H1 (cell line): ENCODE data around the gene CPSF4L. TPM values are rescaled to one million over a fixed set of nuclear protein-coding genes. Genes with fewer than 3 reads are reported as not detected.

ENCODE experiments used
- ATF2 ChIP-seq: IDR thresholded peaks from 2 replicates; pipeline ENCODE4 v1.6.1; 2012; ENCODE audit warnings: low read length, inconsistent platforms
- BCL11A ChIP-seq, 2 experiments: IDR thresholded peaks; one replicate each; pipeline ENCODE4 v1.6.1; 2011; ENCODE audit warnings: low read depth in 2 of 2, low read length in 2 of 2, mild to moderate bottlenecking in 2 of 2
- CHD7 ChIP-seq: fragments of 300-600 bp; sonication (generic); IDR thresholded peaks from 2 replicates; pipeline ENCODE4 v1.7.1; 2012; ENCODE audit warnings: low read length, moderate library complexity, mild to moderate bottlenecking, inconsistent platforms; ENCODE audit not compliant: insufficient replicate concordance
- GABPA ChIP-seq: IDR thresholded peaks from 2 replicates; pipeline ENCODE4 v1.6.1; 2011; ENCODE audit warnings: mild to moderate bottlenecking, low read length, moderate library complexity, borderline replicate concordance; ENCODE audit not compliant: insufficient read depth
- JUN ChIP-seq: IDR thresholded peaks from 2 replicates; pipeline ENCODE4 v1.6.1; 2011; ENCODE audit warnings: low read depth, mild to moderate bottlenecking, improper control_type of control experiment, low read length
- MAX ChIP-seq: IDR thresholded peaks from 2 replicates; pipeline ENCODE4 v1.6.1; 2012; ENCODE audit warnings: inconsistent platforms
- RXRA ChIP-seq: IDR thresholded peaks from 2 replicates; pipeline ENCODE4 v1.6.1; 2011; ENCODE audit warnings: low read depth, mild to moderate bottlenecking, low read length, moderate library complexity; ENCODE audit not compliant: insufficient read depth
- TAF1 ChIP-seq: IDR thresholded peaks from 2 replicates; pipeline ENCODE4 v1.6.1; 2011; ENCODE audit warnings: mild to moderate bottlenecking, low read depth, low read length
- TAF7 ChIP-seq: optimal IDR thresholded peaks from 2 replicates; pipeline ENCODE3; 2011; ENCODE audit warnings: low read depth, mild to moderate bottlenecking, inconsistent platforms, low read length, moderate library complexity, borderline replicate concordance
- polyA plus RNA-seq, 7 experiments: library from polyadenylated mRNA; depleted of rRNA in 3 of 7; stranded (reverse) in 5 of 7; unstranded in 2 of 7; fragments of >200 nt in 5 of 7; fragments of 200-250 nt in 2 of 7; gene quantifications; 1 replicate in 5 of 7; 2 replicates in 1 of 7; 4 replicates in 1 of 7; pipeline versions ENCODE4 v1.2.1 to v1.2.3, GENCODE V29; 2011 to 2013; ENCODE audit warnings: missing spikeins in 2 of 7, mixed read lengths in 2 of 7
- total RNA-seq: library from RNA; stranded (reverse); fragmentation: NEBNext Ultra II Directional; extraction: Animal tissue kit (Norgen Biotek cat#: 25700); gene quantifications from 2 replicates; pipeline ENCODE4 v1.2.1, GENCODE V29; 2021

Gene CPSF4L
- total and polyA plus RNA-seq, 2 of the 8 experiments (the other 6 are each of a cell fraction or from before 2014, with no cell fraction given) = not detected

- TF ChIP-seq CHD7 = no peak
- TF ChIP-seq MAX = 0 out of 2 replicates have a peak, but pooled peaks have one; percentile 18
- TF ChIP-seq ATF2 = peak; percentile 74; the same call in 1 of the 2 replicates
- no peak for TF ChIP-seq RXRA
- no peak for TF ChIP-seq TAF1
- TF ChIP-seq TAF7 = no peak
- no peak for TF ChIP-seq JUN
- no peak for TF ChIP-seq BCL11A (IDR thresholded peaks at IDR 0.05; ENCODE audit: low read depth in 2 of 2, low read length in 2 of 2)
- no peak for TF ChIP-seq GABPA
Observed at GRCh38 chr17:73255671-73256181, 6.0 kb downstream of the CPSF4L start (continued).
